Activated effector memory CD4-positive, alpha-beta T cell treated with anti-CD3 and anti-CD28 coated beads, Interleukin-2, amount 50 U/mL, for 16 hours (primary cell): ENCODE measurements around the gene RPS6KA3.
"Not testable (repeated sequence)": the region's sequence is repeated elsewhere in the genome, so short reads cannot be mapped to it uniquely, and the experiment has no call there.

ENCODE experiments used
- DNase-seq: peaks from one replicate; pipeline ENCODE4 v3.0.0-alpha.2; 2020

Gene RPS6KA3

GRCh38 chrX:20263474-20263873, 3.2 kb downstream of the RPS6KA3 start:
- DNase-seq = no peak

- no peak for DNase-seq
These were observed 5.8 kb downstream of the RPS6KA3 start for GRCh38 chrX:20260885-20261284.

- DNase-seq = no peak
These were observed 11.9 kb downstream of the RPS6KA3 start for GRCh38 chrX:20254712-20255299.

- DNase-seq = no peak
These were observed 13.5 kb downstream of the RPS6KA3 start for GRCh38 chrX:20253232-20253543.

- peak; percentile 88 for DNase-seq
These were observed 14.1 kb downstream of the RPS6KA3 start for GRCh38 chrX:20252381-20253231.

GRCh38 chrX:20251691-20252090, 15.0 kb downstream of the RPS6KA3 start:
- DNase-seq = no peak

GRCh38 chrX:20250146-20250545, 16.6 kb downstream of the RPS6KA3 start:
- not testable (repeated sequence) for DNase-seq

- no peak for DNase-seq
These were observed 18.0 kb downstream of the RPS6KA3 start for GRCh38 chrX:20248592-20249192.

GRCh38 chrX:20244931-20245330, 21.8 kb downstream of the RPS6KA3 start:
- no peak for DNase-seq

- DNase-seq = no peak
These were observed 26.5 kb downstream of the RPS6KA3 start for GRCh38 chrX:20240201-20240600.

GRCh38 chrX:20237864-20238263, 28.8 kb downstream of the RPS6KA3 start:
- no peak for DNase-seq

- DNase-seq = no peak
These were observed 31.0 kb downstream of the RPS6KA3 start for GRCh38 chrX:20235755-20236154.

GRCh38 chrX:20233336-20233735, 33.4 kb downstream of the RPS6KA3 start:
- no peak for DNase-seq

GRCh38 chrX:20231598-20231997, 35.1 kb downstream of the RPS6KA3 start:
- no peak for DNase-seq

GRCh38 chrX:20230406-20230805, 36.3 kb downstream of the RPS6KA3 start:
- no peak for DNase-seq

- DNase-seq = no peak
These were observed 37.6 kb downstream of the RPS6KA3 start for GRCh38 chrX:20229155-20229554.

GRCh38 chrX:20228245-20228644, 38.5 kb downstream of the RPS6KA3 start:
- no peak for DNase-seq

- no peak for DNase-seq
These were observed 39.6 kb downstream of the RPS6KA3 start for GRCh38 chrX:20227116-20227515.

GRCh38 chrX:20225488-20225833, 41.2 kb downstream of the RPS6KA3 start:
- DNase-seq = no peak

GRCh38 chrX:20224814-20225487, 41.8 kb downstream of the RPS6KA3 start:
- no peak for DNase-seq

- DNase-seq = no peak
These were observed 44.8 kb downstream of the RPS6KA3 start for GRCh38 chrX:20221902-20222301.

- no peak for DNase-seq
These were observed 47.7 kb downstream of the RPS6KA3 start for GRCh38 chrX:20218836-20219505.

- DNase-seq = no peak
These were observed 48.8 kb downstream of the RPS6KA3 start for GRCh38 chrX:20217906-20218305.
